Measurements from ENCODE around the gene KERA.

Gene KERA

DNA sequence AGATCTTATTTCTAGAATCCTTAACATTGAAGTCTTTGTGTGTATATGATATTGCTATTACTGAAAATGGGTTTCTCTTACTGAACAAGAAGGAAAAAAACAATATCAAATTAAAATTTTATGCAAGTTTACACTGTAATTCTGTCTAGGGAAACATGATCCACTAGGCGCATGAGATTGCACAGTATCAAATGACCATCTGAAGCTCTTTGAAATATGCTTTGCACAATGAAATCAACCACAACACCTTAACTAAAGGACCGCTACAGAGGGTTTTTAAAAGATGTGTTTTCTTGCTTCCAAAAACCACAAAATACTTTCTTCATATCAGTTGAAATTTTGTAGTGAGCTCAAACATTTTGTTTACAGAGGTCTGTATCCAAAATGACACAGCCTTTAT, 15.1 kb upstream of the KERA start:
- no peak for DNase-seq

GRCh38 chr12:91070936-91071335, 13.1 kb upstream of the KERA start:
- DNase-seq: no peak

DNA sequence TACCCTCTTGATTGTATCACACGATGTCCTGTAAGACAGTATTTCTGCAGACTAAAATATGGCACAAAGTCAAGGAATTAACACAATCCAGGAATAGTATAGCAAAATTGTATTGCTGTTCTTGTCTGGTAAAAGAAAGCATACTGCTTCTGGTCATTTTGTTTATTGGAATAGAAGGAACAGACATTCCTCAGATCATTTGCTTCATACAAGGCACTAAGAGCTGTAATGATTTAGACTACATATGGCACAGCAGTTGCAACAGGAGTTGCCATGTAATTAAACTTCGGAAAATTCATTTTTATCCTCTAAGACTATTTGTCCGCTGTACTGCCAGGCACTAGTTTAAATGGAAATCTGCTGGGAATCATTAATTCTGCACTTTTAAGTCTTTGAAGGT, 7.6 kb upstream of the KERA start:
- no peak for DNase-seq

- DNase-seq: no peak
Observed at GRCh38 chr12:91064640-91065039, 6.8 kb upstream of the KERA start.

GRCh38 chr12:91061091-91061490, 3.3 kb upstream of the KERA start:
- no peak for DNase-seq

DNA sequence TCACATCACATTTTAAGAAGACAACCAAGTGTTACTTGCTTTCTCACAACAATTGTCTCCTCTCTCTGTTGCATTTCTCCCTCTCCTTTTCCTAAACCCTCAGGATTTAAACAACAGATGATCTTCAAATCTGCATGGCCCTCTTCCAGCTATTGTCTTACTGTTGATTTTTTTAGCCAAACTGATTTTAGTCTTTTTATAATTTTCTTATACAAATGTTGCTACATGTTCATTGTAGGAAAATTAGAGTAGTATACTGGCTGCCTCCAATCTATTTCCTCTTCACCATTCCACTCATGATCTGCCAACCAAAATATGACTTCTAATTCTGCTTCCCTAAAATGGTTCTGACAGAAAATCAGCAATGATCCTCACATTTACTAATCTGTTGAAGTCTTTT, 1.4 kb upstream of the KERA start:
- DNase-seq: no peak

DNA sequence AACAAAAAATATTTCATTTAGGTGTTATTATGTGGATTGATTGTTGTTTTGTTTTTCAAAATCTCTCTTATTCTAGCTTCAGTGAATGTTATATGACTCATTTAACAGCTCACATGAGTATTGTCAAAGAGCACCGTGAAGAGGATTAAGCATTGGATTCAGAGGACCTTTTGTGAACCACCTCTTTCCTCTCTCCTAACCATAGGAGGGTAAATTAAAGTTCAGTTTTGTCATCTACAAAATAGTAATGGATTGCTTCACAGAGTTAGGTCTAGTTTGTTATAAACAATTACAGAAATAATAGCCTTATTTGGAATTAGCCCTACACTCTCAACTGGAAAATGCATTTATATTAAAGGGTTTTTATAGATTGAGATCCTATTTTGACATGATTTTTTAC, 962 bp upstream of the KERA start:
- DNase-seq: no peak

DNA sequence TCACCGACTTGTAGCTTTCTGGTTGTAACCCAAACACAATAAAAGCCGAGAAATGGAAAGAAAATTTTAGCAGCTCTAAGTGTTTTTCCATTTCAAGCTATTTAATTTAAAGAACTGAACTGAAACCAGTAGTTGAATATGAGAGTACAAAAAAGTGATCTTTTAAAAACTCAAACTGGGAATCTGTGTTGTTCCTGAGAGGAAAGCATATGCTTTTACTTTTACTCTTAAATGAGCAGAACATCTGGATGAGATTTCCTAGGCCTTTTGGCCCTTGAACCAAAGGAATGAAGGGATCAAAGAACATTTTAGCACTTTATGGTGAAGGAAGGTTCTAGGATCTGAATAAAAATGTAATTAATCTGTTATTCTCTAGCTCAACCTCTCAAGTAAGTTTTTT, 1.3 kb downstream of the KERA start:
- DNase-seq: no peak

DNA sequence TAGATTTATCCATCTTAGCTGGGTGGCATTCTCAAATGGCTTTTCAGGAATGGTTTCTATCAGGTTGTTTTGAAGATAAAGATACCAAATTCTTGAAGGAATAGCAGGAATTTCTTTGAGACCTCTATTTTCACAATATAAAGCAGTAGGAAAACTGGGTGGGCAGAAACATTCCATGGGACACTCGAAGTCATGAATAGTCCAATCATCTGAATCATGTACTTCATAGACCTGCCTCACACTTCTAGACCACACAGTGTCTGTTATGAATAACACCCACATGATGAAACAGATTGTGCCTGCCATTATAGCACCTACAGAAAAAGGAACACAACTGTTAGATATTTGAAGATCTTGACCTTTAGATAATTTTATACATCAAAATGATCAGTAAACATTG, 1.8 kb downstream of the KERA start:
- DNase-seq: no peak

GRCh38 chr12:91053951-91054715, 3.7 kb downstream of the KERA start:
- peak; percentile 85 for DNase-seq

DNA sequence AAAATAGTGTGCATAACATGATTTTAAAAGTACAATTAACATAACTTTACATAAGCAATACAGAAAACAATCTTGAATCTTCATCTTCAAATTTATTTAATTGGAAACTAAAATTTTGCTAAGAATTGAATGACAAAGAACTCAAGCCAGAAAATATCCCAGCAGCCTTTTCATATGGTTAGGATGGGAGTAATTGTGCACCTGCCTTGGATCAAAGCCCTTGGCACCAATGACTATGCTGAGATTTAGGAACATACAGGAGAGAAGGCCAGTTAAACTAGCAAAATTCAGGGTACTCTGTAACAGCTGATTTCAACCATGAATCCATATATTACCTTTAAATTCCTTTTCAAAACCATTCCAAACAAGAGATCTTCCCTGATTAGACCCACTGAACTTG, 5.8 kb downstream of the KERA start:
- peak; percentile 31 for DNase-seq

DNA sequence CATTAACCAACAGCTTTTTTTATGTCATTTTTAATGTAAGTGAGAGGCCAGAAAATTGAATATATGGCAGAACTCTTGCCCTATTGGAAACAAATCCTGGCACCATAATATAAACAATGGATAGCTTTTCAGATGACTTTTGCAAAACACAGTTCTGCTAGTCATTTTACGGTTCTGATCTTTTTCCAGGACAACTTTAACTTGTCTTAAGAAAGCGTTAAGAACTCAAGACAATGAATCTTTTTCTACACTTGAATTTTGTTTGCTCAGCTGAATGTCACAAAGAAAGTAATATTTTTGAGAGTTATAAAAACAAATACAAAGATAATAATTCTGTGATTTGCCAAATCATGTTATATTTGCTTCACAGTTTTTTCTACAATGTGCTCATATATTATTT, 13.2 kb downstream of the KERA start:
- DNase-seq: no peak

- DNase-seq: no peak
Observed at GRCh38 chr12:91043408-91043807, 14.4 kb downstream of the KERA start.

- no peak for DNase-seq
Observed at GRCh38 chr12:91040096-91040755, 17.6 kb downstream of the KERA start.

- DNase-seq: no peak
Observed at GRCh38 chr12:91037276-91037675, 20.5 kb downstream of the KERA start.

DNA sequence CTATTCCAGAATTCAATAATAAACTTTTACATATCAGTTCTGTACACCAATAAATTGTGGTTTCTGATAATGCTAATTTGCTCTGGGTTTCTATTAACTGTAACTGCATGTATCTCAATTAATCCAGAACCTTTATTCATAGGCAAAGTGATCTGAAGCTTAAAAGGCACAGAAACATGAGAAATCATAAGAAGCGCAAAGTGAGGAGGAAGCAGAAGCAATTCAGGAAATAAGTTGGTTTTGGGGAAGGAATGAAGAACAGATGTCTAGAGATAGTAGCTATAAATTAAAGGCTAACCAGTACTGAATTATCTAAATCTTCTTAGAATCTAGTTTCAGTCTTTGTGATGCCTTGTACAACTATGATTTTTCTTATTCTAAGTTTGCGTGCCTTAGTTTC, 24.6 kb downstream of the KERA start:
- no peak for DNase-seq

- no peak for DNase-seq
Observed at GRCh38 chr12:91023326-91024004, 34.4 kb downstream of the KERA start.

GRCh38 chr12:91021076-91021475, 36.7 kb downstream of the KERA start:
- DNase-seq: no peak

DNA sequence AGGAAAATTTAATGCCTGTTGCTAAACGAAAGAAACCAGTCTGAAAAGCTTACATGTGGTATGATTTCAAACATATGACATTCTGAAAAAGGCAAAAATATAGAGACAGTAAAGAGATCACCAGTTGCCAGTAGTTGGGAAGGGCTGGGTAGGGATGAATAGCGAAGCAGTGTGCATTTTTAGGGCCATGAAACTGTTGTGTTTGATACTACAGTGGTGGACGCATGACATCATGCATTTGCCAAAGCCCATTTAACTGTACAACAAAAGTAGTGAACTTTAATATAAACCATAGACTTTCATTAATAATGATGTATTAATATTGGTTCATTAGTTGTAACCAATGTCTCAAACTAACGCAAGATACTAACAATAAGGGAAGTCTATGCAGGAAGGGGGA, 38.4 kb downstream of the KERA start:
- no peak for DNase-seq

- no peak for DNase-seq
Observed at GRCh38 chr12:91017511-91018263, 40.1 kb downstream of the KERA start.

- DNase-seq: no peak
Observed at GRCh38 chr12:91017043-91017442, 40.8 kb downstream of the KERA start.

DNA sequence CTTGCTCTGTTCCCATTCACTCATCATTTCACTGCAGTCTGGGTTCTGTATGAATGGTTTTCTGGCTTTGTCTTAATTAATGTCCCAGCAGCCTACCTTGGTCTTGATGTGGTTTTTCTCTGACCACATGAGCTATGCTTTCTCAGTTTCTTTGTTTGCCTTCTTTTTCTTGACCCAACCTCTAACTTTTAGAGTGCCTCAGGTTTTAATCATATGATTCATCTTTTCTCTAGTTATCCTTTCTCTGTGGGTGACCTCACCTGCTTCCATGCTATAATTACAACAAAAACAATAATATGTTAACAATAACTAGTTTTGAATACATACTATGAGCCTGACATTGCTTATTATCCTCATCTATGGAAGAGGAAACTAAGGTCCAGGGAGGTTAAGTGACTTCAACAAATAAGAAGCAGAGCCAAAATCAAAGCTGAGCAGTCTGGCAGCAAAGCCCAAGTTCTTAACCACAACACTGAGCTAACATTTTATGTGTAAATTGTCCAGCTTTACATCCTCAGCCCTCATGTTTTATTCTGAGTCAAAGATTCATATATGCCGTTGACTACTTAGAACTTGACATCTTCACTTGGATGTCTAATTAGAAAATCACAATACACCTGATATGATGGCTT, 48.4 kb downstream of the KERA start:
- no peak for DNase-seq

Data from femur (tissue), 1 donor.